ENCODE data around the gene HERC3.
A peak's percentile ranks its signal among the peaks of the same experiment; 100 is the strongest.

The HERC3 gene

DNA sequence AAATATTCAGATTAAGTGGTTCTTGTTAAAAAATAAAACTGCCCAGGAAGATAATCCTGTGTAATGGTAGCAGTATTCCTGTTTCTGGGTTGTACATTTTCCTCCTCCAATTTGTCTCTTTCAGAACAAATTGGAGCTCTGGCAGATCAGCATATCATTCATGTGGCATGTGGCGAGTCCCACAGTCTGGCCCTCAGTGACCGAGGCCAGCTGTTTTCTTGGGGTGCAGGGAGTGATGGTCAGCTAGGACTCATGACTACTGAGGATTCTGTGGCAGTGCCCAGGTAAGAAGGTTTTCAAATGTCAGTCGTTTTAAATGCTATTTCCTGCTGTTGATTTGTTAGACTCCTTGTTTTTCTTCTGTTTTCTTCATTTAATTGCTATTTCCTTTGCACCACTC is 57.4 kb downstream of the HERC3 start:
- peaks cover 49% of the 10 kb centered on the region for H3K4me1 Mint-ChIP-seq
- DNase-seq (ENCODE audit: low spot score in 2 of 2) (no peak), ATAC-seq (replicated peaks; ENCODE audit: extremely low read depth, poor library complexity, severe bottlenecking) (no peak)
- H3K27ac Mint-ChIP-seq (ENCODE audit: low read depth) = no peak overlapping the region
- H3K9me3 Mint-ChIP-seq = no peaks in the 10 kb centered on the region
- no peaks in the 10 kb centered on the region for H3K27me3 Mint-ChIP-seq
- H3K4me3 Mint-ChIP-seq = no peak overlapping the region
- H3K36me3 Mint-ChIP-seq (ENCODE audit: insufficient read depth) = peaks cover 13% of the 10 kb centered on the region

DNA sequence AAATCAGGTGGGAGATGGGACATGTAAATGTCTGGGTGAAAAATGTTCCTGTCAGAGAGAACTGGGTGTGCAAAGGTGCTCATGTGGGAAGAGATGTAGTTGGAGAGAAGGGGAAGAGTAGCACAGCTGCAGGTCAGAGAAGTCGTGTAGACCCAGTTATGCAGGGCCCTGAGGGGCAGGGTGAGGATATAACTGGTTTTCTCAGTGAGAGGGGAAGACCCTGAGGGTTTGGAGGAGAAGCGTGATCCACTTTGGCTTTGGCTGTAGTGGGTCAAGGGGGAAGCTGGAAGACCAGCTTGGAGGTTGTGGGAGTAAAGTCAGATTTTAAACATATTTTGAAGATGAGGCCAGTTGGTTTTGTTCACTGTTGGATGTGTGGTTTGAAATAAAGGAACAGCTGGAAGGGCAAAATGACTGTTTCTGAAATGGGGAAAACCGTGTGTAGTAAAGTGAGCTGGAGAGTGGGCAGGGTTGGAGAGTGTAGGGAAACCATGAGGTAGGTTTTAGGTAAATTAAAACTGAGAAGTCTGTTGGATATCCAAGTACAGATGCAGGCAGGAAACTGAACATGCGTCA is 61.2 kb downstream of the HERC3 start:
- Mint-ChIP-seq H3K9me3 (no peaks in the 10 kb centered on the region), H3K27ac (ENCODE audit: low read depth) (peak overlapping the region; percentile 49), H3K4me1 (peaks cover 21% of the 10 kb centered on the region), H3K27me3 (no peaks in the 10 kb centered on the region), H3K36me3 (ENCODE audit: insufficient read depth) (peaks cover 27% of the 10 kb centered on the region), H3K4me3 (no peak overlapping the region)
- ATAC-seq (replicated peaks; ENCODE audit: extremely low read depth, poor library complexity, severe bottlenecking) = no peak
- no peak for DNase-seq (ENCODE audit: low spot score in 2 of 2)

DNA sequence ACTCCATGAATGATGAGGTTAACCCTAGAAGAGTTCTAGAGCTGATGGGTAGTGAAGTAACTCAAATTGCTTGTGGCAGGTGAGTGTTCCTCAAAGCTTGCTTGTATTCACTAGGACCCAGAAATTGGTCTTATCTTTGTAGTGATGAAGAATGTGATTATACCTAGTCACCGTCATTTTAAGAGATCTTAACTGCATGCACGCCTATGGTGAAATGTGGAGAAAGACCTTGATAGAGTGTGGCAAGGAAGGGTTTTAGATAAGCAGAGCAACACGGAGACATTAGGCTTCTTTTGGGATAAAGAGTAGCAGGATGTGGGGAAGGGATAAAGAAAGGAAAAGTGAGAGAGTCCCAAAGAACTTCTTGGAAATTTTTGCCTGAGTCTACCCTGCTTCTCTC is 62.9 kb downstream of the HERC3 start:
- no peak for ATAC-seq (replicated peaks; ENCODE audit: extremely low read depth, poor library complexity, severe bottlenecking)
- Mint-ChIP-seq H3K4me1 (peaks cover 14% of the 10 kb centered on the region), H3K4me3 (no peak overlapping the region), H3K27ac (ENCODE audit: low read depth) (no peak overlapping the region), H3K36me3 (ENCODE audit: insufficient read depth) (peaks cover 29% of the 10 kb centered on the region), H3K9me3 (no peaks in the 10 kb centered on the region), H3K27me3 (no peaks in the 10 kb centered on the region)
- DNase-seq (ENCODE audit: low spot score in 2 of 2) = no peak

DNA sequence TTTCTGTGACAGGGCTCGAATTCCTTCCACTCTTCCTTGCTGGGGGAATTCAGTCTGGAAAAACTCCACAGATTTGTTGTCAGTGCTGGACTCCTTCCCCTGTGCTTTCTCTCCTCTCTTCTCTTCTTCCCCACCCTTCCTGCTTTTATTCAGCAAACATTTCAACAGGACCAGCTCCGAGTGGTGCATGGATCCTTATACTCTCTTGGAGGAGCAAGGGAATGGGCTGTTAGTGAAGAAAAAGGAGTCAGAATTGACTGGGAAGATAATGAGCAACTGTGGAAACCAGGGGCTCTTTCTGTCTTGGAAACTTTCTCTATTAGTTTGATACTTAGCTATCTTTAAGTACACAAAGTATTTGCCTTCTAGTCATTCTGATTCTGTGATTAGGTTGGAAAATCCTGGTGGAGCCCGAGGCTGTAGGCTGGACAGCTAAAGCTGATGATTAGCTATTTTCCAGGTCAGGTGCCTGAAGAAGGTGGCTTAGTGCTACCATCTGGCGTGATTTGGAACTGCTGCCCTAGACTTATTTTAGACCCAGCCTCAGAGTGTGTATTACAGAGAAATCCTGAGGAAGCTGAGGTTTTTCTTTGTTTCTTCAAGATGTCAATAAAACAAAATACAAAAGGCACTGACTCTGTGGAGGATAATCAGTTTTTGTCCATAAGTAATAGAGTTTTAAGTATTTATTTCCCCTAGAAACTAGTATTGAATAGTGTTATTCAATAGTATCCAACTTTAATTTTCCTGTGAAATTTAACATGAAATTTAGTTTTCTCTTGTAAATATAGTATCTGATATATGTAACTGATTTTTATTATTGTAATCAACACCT is 67.0 kb downstream of the HERC3 start:
- DNase-seq (ENCODE audit: low spot score in 2 of 2) (no peak), ATAC-seq (replicated peaks; ENCODE audit: extremely low read depth, poor library complexity, severe bottlenecking) (no peak)
- Mint-ChIP-seq H3K36me3 (ENCODE audit: insufficient read depth) (peaks cover 29% of the 10 kb centered on the region), H3K4me1 (no peaks in the 10 kb centered on the region), H3K27me3 (no peaks in the 10 kb centered on the region), H3K9me3 (no peaks in the 10 kb centered on the region), H3K4me3 (no peak overlapping the region), H3K27ac (ENCODE audit: low read depth) (no peak overlapping the region)

DNA sequence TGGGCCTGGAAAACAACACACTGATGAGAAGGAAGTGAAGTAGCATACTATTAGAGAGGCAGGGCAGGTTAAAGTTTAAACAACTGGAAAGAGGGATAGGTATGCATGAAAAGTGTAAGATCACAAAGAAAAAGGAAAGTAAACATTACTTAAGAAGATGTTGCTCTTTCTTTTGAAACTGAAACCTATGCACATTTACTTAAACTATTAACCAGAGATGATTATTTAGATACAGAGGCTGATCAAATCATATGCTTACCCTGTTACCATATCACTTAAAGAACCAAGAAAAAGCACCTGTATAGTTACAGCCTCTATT is 67.6 kb downstream of the HERC3 start:
- no peak overlapping the region for H3K27ac Mint-ChIP-seq (ENCODE audit: low read depth)
- peaks cover 28% of the 10 kb centered on the region for H3K36me3 Mint-ChIP-seq (ENCODE audit: insufficient read depth)
- ATAC-seq (replicated peaks; ENCODE audit: extremely low read depth, poor library complexity, severe bottlenecking) = no peak

DNA sequence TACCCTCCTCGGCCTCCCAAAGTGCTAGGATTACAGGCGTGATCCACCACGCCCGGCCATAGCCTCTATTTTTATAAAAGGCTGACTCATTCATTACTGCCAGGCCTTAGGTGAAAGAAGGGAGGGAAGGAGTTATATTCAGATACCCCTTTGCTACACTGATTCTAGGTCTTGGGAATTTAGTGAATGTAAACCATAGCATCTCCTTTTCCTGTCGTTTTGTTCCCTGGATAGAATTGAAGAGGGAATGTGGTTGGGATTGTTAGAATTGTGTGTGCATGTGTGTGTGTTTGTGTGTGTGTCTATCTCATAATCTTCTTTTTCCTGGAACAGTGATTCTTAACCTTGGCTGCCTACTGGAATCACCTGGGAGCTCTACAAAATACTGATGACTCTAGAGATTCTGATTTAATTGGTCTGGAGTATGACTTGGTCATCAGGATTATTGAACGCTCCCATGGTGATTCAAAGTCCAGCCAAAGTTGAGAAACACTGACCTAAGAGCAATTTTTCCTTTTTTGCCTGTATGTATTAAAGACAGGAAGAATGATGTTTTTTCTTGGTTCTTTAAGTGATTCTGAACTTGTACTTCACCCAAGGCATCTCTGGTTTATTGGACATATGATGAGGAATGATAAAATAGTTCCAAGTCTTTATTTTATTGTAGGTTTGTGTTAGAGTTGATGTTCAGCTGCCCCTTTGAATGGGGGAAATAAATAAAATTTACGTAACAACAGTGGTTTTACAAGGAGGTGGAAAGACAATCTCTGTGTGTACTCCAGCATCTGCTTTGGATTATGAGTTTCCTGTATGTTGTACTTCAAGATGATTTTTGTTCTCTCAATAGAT is 68.4 kb downstream of the HERC3 start:
- no peak for DNase-seq (ENCODE audit: low spot score in 2 of 2)
- ATAC-seq (replicated peaks; ENCODE audit: extremely low read depth, poor library complexity, severe bottlenecking) = no peak
- Mint-ChIP-seq H3K4me3 (no peak overlapping the region), H3K27ac (ENCODE audit: low read depth) (no peak overlapping the region), H3K27me3 (no peaks in the 10 kb centered on the region), H3K36me3 (ENCODE audit: insufficient read depth) (peaks cover 23% of the 10 kb centered on the region), H3K9me3 (no peaks in the 10 kb centered on the region), H3K4me1 (no peaks in the 10 kb centered on the region)

More for the DNA sequence above, 67.6 kb downstream of the HERC3 start:
- DNase-seq (ENCODE audit: low spot score in 2 of 2) = no peak
- Mint-ChIP-seq H3K9me3 (no peaks in the 10 kb centered on the region), H3K4me3 (no peak overlapping the region), H3K27me3 (no peaks in the 10 kb centered on the region), H3K4me1 (no peaks in the 10 kb centered on the region)

DNA sequence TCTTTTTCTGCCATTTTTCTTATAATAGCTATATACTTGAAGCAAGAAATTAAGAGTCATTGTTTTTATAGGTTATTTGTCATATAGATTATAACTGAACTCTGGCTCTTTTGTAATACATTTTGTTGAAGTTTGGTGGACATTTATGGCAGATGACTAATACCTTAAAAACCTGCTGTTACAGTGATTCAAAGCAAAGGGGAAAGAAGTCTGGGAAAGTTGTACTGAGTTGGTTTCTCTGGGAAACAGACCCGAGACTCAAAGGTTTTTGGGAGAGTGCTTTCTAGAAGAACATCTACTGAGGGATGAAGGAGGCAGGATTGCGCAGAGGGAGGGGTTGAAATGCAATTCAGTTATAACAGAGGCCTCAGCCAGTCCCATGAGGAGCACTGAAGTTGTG is 69.5 kb downstream of the HERC3 start:
- ATAC-seq (replicated peaks; ENCODE audit: extremely low read depth, poor library complexity, severe bottlenecking) = no peak
- no peak for DNase-seq (ENCODE audit: low spot score in 2 of 2)
- H3K27me3 Mint-ChIP-seq = no peaks in the 10 kb centered on the region
- peaks cover 18% of the 10 kb centered on the region for H3K36me3 Mint-ChIP-seq (ENCODE audit: insufficient read depth)
- H3K27ac Mint-ChIP-seq (ENCODE audit: low read depth) = no peak overlapping the region
- H3K4me1 Mint-ChIP-seq = no peaks in the 10 kb centered on the region
- H3K4me3 Mint-ChIP-seq = no peak overlapping the region
- H3K9me3 Mint-ChIP-seq = no peaks in the 10 kb centered on the region

DNA sequence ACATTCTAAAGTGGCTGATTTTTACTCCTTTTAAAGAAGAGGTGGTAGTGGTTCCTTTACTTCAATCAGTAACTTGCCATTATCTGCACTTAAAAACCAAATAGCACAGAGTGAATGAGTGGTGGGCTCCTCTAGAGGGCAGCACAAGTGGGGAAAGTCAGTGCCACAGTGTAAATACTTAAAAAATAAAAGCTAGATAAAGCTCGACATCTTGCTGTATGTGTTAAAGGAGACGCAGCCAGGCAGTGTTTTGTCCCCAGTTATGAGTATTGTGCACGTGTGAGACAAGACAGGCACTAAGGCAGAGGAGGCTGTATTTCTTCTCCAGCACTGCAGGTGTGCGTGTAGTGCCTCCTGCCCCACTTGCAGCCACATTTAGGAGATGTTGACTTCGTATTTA is 80.7 kb downstream of the HERC3 start:
- no peaks in the 10 kb centered on the region for H3K27me3 Mint-ChIP-seq
- no peaks in the 10 kb centered on the region for H3K9me3 Mint-ChIP-seq
- DNase-seq (ENCODE audit: low spot score in 2 of 2) (no peak), ATAC-seq (replicated peaks; ENCODE audit: extremely low read depth, poor library complexity, severe bottlenecking) (peak; percentile 46)
- peaks cover 31% of the 10 kb centered on the region for H3K36me3 Mint-ChIP-seq (ENCODE audit: insufficient read depth)
- no peak overlapping the region for H3K4me3 Mint-ChIP-seq
- peak overlapping the region; percentile 59 for H3K27ac Mint-ChIP-seq (ENCODE audit: low read depth)
- H3K4me1 Mint-ChIP-seq = no peaks in the 10 kb centered on the region

DNA sequence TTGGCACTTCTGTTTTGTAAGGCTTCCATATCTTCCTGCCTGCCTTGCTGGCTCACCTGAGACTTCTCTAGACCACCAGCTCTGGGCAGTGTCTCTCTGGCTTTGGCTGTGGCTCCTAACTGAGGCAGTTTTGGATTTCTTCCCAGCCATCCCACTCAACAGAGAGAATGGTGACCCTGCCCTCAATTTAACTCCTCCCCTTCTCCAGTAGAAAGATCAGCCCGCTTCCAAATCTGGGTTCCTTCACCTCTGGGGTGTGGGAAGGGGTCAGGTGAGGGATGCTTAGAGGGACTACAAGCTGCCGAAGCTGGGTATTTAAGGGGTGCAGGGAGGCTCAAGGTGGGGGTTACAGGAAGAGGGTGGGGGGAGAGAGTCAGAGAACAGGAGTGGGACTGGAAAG is 81.6 kb downstream of the HERC3 start:
- H3K36me3 Mint-ChIP-seq (ENCODE audit: insufficient read depth) = peaks cover 27% of the 10 kb centered on the region
- H3K27me3 Mint-ChIP-seq = no peaks in the 10 kb centered on the region
- no peak overlapping the region for H3K27ac Mint-ChIP-seq (ENCODE audit: low read depth)
- H3K4me3 Mint-ChIP-seq = no peak overlapping the region
- no peak for DNase-seq (ENCODE audit: low spot score in 2 of 2)
- no peaks in the 10 kb centered on the region for H3K4me1 Mint-ChIP-seq
- ATAC-seq (replicated peaks; ENCODE audit: extremely low read depth, poor library complexity, severe bottlenecking) = no peak
- H3K9me3 Mint-ChIP-seq = no peaks in the 10 kb centered on the region

DNA sequence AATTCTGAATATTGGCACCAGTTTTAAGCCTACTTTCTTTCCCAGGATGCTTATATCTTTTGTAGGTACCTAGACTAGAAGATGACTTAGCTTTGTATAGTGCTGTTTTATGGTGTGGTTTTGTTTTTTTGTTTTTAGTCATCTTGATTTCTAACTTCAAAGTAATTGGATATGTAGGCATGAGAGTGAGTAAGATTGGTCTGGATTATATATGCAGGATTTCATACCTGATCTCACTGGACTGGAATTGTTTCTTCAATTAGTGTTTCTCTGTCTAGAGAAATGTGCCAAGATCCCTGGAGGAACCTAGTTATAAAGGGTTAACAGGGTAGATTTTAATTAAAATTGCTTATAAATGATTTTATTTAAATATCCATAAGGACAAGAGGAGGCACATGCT is 82.3 kb downstream of the HERC3 start:
- Mint-ChIP-seq H3K27me3 (no peaks in the 10 kb centered on the region), H3K9me3 (no peaks in the 10 kb centered on the region), H3K36me3 (ENCODE audit: insufficient read depth) (peaks cover 30% of the 10 kb centered on the region), H3K4me1 (no peaks in the 10 kb centered on the region), H3K4me3 (no peak overlapping the region), H3K27ac (ENCODE audit: low read depth) (no peak overlapping the region)
- no peak for ATAC-seq (replicated peaks; ENCODE audit: extremely low read depth, poor library complexity, severe bottlenecking)
- no peak for DNase-seq (ENCODE audit: low spot score in 2 of 2)

DNA sequence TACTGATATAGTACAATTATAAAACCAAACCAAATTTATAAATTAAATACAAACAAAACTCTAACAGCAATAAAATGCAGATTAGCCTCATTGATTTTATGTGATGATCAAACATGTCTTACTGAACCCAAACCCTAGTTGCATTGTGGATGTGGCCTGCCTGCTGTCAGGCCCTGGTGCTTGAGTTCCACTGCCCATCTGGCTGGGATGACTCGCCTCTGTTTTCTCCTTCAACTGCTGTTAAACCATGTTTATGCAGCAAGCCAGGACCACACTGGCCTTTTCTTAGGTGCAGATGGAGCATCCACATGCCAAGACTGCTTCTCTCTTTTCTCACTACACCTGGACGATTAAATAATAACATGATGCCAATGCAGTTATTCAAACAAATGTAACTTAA is 82.7 kb downstream of the HERC3 start:
- H3K4me1 Mint-ChIP-seq = no peaks in the 10 kb centered on the region
- H3K27ac Mint-ChIP-seq (ENCODE audit: low read depth) = no peak overlapping the region
- H3K36me3 Mint-ChIP-seq (ENCODE audit: insufficient read depth) = peaks cover 33% of the 10 kb centered on the region
- no peaks in the 10 kb centered on the region for H3K9me3 Mint-ChIP-seq
- H3K4me3 Mint-ChIP-seq = no peak overlapping the region
- ATAC-seq (replicated peaks; ENCODE audit: extremely low read depth, poor library complexity, severe bottlenecking) (no peak), DNase-seq (ENCODE audit: low spot score in 2 of 2) (no peak)
- H3K27me3 Mint-ChIP-seq = no peaks in the 10 kb centered on the region

DNA sequence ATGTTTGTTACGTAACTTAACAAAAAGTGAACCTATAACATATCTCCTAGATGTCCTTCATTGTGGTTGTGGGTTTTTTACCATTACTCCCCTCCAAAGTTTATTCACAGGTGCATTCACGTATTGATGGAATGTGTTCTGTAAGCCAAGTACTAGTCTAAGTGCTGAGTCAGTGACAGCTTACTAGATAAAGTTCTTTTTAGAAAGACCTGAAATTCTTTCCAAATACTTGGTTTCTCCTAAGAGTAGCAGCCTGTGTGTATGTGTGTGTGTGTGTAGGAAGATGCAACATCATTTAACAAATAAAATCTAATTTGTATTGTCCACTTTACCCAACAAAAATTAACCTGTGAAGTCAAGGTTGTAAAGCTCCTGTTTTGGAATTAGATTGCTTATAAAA is 83.3 kb downstream of the HERC3 start:
- peaks cover 30% of the 10 kb centered on the region for H3K36me3 Mint-ChIP-seq (ENCODE audit: insufficient read depth)
- H3K4me1 Mint-ChIP-seq = no peaks in the 10 kb centered on the region
- no peaks in the 10 kb centered on the region for H3K9me3 Mint-ChIP-seq
- H3K27me3 Mint-ChIP-seq = no peaks in the 10 kb centered on the region
- no peak overlapping the region for H3K27ac Mint-ChIP-seq (ENCODE audit: low read depth)
- no peak for DNase-seq (ENCODE audit: low spot score in 2 of 2)
- ATAC-seq (replicated peaks; ENCODE audit: extremely low read depth, poor library complexity, severe bottlenecking) = no peak
- H3K4me3 Mint-ChIP-seq = no peak overlapping the region

DNA sequence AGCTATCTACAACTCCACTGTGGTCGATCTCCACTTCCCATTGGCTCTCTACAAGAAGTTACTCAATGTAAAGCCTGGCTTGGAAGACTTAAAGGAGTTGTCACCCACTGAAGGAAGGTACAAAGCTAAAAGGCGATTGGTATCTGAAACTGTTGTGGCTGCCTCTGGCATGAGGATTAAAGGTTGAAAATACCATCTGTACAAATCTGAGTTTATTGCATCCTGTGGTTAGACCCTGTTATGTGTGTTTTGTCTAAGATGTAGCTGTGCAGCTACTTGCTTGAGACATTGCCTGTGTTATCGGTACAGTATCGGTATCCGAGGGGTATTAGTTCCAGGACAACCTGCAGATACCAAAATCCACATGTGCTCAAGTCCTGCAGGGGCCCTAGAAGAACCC is 88.9 kb downstream of the HERC3 start:
- no peaks in the 10 kb centered on the region for H3K27me3 Mint-ChIP-seq
- no peak overlapping the region for H3K27ac Mint-ChIP-seq (ENCODE audit: low read depth)
- DNase-seq (ENCODE audit: low spot score in 2 of 2) (no peak), ATAC-seq (replicated peaks; ENCODE audit: extremely low read depth, poor library complexity, severe bottlenecking) (no peak)
- no peaks in the 10 kb centered on the region for H3K9me3 Mint-ChIP-seq
- H3K4me1 Mint-ChIP-seq = no peaks in the 10 kb centered on the region
- peaks cover 32% of the 10 kb centered on the region for H3K36me3 Mint-ChIP-seq (ENCODE audit: insufficient read depth)
- H3K4me3 Mint-ChIP-seq = no peak overlapping the region

Data from central memory CD8-positive, alpha-beta T cell (primary cell).